ENCODE measurements around the gene TYW1B.
"Not testable (repeated sequence)": the region's sequence is repeated elsewhere in the genome, so short reads cannot be mapped to it uniquely, and the experiment has no call there.

The TYW1B gene

DNA sequence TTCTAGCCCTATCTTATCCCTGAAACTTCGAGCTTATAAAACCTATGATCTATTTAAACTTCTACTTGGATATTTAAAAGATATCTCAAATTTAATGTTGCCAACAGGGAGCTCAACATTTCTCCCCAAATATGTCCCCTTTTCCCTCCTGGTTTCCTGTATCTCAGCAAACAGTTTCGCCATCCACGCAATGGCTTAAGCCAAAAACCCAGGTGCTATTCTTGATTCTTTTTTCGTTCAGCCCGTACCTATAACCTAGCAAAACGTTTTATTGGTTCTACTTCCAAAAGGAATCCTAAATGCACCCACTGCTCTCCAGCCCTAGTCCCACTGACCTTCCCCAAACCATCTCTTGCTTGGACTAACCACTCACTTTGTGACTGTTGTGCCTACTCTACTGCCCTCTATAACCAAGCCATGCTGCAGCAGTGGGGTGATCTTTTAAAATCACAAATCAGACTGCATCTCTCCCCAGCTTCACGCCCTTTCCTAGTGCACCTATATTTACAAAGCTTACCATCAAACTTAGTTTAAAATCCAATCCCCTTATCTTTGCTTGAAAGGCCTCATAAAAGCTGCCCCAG, 201.5 kb downstream of the TYW1B start:
- H3K27me3 Mint-ChIP-seq (ENCODE audit: low read depth); H3K4me3 Mint-ChIP-seq; DNase-seq (ENCODE audit: low spot score); H3K36me3 Mint-ChIP-seq (ENCODE audit: low read depth); H3K4me1 Mint-ChIP-seq (ENCODE audit: low read depth); H3K9me3 Mint-ChIP-seq; H3K27ac Mint-ChIP-seq: not testable (repeated sequence)

DNA sequence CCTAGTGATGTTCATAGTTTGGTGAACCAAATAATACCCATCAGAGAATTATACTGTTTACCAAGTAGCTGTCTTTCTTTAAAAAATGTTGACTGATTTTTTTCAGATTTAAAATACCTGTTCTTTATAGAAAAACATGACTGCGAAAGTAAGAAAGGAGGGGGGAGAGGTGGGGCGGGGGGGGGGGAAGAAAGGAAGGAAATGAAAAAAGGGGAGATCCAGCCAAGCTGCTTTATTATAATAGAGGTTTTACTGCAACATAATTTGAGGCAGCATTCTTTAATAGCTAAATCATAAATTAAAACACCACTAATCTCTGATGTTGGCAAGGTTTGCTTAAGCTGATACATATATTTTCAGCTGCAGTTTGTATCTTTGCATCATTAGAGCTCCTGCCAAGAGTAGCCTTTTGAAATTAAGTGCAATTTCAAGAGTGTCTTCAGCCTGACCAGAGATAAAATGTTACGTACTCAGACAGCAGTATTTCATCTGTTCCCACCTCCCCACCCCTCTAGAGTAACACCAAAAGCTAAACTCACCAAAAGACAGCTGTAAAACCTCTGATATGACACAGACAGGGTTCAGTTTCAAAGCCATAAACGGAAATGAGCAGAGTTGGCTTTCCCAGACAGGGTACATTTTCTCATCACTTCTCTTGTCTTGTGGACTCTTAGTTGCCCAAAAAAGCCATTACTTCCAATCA, 202.1 kb downstream of the TYW1B start:
- H3K4me3 Mint-ChIP-seq; H3K27ac Mint-ChIP-seq; H3K9me3 Mint-ChIP-seq; H3K27me3 Mint-ChIP-seq (ENCODE audit: low read depth); DNase-seq (ENCODE audit: low spot score); H3K36me3 Mint-ChIP-seq (ENCODE audit: low read depth); H3K4me1 Mint-ChIP-seq (ENCODE audit: low read depth): not testable (repeated sequence)

DNA sequence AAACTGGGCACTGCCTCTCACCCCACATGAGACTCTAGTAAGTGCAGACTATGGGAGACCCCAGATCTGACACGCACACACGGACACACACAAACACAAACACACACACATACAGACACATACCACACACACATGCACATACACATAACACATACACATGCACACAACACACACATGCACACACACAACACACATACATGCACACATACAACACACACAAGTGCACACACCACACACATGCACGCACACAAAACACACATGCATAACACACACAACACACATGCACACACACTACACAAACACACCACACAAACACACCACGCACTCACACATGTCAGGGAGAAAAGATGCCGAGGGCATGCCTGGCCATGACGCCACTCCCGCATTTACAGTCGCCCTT, 205.5 kb downstream of the TYW1B start:
- DNase-seq (ENCODE audit: low spot score), result no peak
- Mint-ChIP-seq H3K36me3 (ENCODE audit: low read depth) (peaks cover 3% of the 10 kb centered on the region), H3K27me3 (ENCODE audit: low read depth) (no peaks in the 10 kb centered on the region), H3K27ac (no peak overlapping the region), H3K4me3 (no peak overlapping the region), H3K4me1 (ENCODE audit: low read depth) (peaks cover 4% of the 10 kb centered on the region), H3K9me3 (peaks cover 5% of the 10 kb centered on the region)

- not testable (repeated sequence) for H3K4me3 Mint-ChIP-seq; H3K27ac Mint-ChIP-seq; H3K4me1 Mint-ChIP-seq (ENCODE audit: low read depth); H3K36me3 Mint-ChIP-seq (ENCODE audit: low read depth); H3K9me3 Mint-ChIP-seq; DNase-seq (ENCODE audit: low spot score); H3K27me3 Mint-ChIP-seq (ENCODE audit: low read depth)
Measured at GRCh38 chr7:72621761-72622187, 206.2 kb downstream of the TYW1B start.

- not testable (repeated sequence) for H3K4me3 Mint-ChIP-seq; H3K36me3 Mint-ChIP-seq (ENCODE audit: low read depth); H3K9me3 Mint-ChIP-seq; DNase-seq (ENCODE audit: low spot score); H3K27ac Mint-ChIP-seq; H3K27me3 Mint-ChIP-seq (ENCODE audit: low read depth); H3K4me1 Mint-ChIP-seq (ENCODE audit: low read depth)
Measured at GRCh38 chr7:72620923-72621322, 207.1 kb downstream of the TYW1B start.

GRCh38 chr7:72618435-72619180, 209.4 kb downstream of the TYW1B start:
- not testable (repeated sequence) for H3K4me1 Mint-ChIP-seq (ENCODE audit: low read depth); DNase-seq (ENCODE audit: low spot score); H3K27ac Mint-ChIP-seq; H3K9me3 Mint-ChIP-seq; H3K4me3 Mint-ChIP-seq; H3K27me3 Mint-ChIP-seq (ENCODE audit: low read depth)
- peaks cover 16% of the 10 kb centered on the region for H3K36me3 Mint-ChIP-seq (ENCODE audit: low read depth)

- H3K27ac Mint-ChIP-seq; H3K4me3 Mint-ChIP-seq; H3K36me3 Mint-ChIP-seq (ENCODE audit: low read depth); DNase-seq (ENCODE audit: low spot score); H3K27me3 Mint-ChIP-seq (ENCODE audit: low read depth); H3K4me1 Mint-ChIP-seq (ENCODE audit: low read depth); H3K9me3 Mint-ChIP-seq: not testable (repeated sequence)
Measured at GRCh38 chr7:72609761-72610160, 218.2 kb downstream of the TYW1B start.

GRCh38 chr7:72607988-72608387, 220.0 kb downstream of the TYW1B start:
- H3K4me3 Mint-ChIP-seq; H3K27ac Mint-ChIP-seq; H3K36me3 Mint-ChIP-seq (ENCODE audit: low read depth); H3K27me3 Mint-ChIP-seq (ENCODE audit: low read depth); H3K4me1 Mint-ChIP-seq (ENCODE audit: low read depth); DNase-seq (ENCODE audit: low spot score); H3K9me3 Mint-ChIP-seq: not testable (repeated sequence)

GRCh38 chr7:72605863-72606431, 222.1 kb downstream of the TYW1B start:
- H3K9me3 Mint-ChIP-seq; DNase-seq (ENCODE audit: low spot score); H3K4me1 Mint-ChIP-seq (ENCODE audit: low read depth); H3K4me3 Mint-ChIP-seq; H3K27me3 Mint-ChIP-seq (ENCODE audit: low read depth); H3K27ac Mint-ChIP-seq; H3K36me3 Mint-ChIP-seq (ENCODE audit: low read depth): not testable (repeated sequence)

DNA sequence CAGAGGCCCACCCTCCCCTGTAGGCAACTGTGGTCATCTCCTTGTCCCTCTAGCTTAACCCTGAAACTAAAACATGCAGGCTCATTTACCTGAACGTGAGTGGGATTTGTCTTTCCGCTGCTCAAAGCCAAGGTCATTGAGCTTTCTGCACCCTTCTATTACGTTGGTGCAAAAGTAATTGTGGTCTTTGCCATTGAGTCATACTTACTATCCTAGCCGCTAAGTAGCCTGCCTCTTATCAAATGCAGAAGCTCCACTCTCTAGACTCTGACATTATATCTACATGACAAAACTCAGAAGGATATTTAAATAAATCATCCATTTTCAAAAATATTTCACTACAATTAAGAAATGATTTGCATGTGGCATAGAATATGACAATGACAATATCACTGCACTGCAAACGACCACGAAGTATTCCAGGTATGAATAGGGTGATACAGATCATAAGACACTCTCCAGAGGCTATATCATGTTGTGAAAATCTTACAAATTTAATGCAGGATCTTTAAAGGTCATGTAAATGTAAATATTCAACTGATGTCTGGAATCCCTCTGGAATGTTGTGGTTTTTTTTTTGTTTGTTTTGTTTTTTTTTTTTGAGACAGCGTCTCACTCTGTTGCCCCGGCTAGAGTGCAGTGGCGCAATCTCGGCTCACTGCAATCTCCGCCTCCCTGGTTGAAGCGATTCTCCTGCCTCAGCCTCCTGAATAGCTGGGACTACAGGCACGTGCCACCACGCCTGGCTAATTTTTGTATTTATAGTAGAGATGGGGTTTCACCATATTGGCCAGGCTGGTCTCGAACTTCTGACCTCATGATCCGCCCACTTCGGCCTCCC, 223.0 kb downstream of the TYW1B start:
- not testable (repeated sequence) for H3K4me1 Mint-ChIP-seq (ENCODE audit: low read depth); H3K9me3 Mint-ChIP-seq; H3K36me3 Mint-ChIP-seq (ENCODE audit: low read depth)

GRCh38 chr7:72603476-72603875, 224.5 kb downstream of the TYW1B start:
- not testable (repeated sequence) for H3K4me1 Mint-ChIP-seq (ENCODE audit: low read depth); DNase-seq (ENCODE audit: low spot score); H3K27me3 Mint-ChIP-seq (ENCODE audit: low read depth); H3K27ac Mint-ChIP-seq; H3K9me3 Mint-ChIP-seq; H3K4me3 Mint-ChIP-seq; H3K36me3 Mint-ChIP-seq (ENCODE audit: low read depth)

More for the DNA sequence above, 223.0 kb downstream of the TYW1B start:
- not testable (repeated sequence) for H3K4me3 Mint-ChIP-seq; H3K27me3 Mint-ChIP-seq (ENCODE audit: low read depth); DNase-seq (ENCODE audit: low spot score); H3K27ac Mint-ChIP-seq

DNA sequence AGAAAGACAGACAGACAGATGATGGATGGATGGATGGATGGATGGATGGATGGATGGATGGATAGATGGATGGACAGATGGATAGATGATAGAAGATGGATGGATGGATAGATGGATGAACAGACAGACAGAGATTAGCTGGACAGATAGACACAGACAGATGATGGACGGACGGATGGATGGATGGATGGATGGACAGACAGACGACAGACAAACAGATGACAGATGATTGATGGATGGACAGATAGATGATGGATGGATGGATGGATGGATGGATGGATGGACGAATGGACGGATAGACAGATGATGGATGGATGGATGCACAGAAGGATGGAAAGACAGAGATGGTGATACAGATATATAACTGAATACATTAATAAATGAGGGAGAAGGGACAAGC, 224.9 kb downstream of the TYW1B start:
- Mint-ChIP-seq H3K36me3 (ENCODE audit: low read depth) (peaks cover 4% of the 10 kb centered on the region), H3K4me1 (ENCODE audit: low read depth) (peaks cover 2% of the 10 kb centered on the region), H3K9me3 (no peaks in the 10 kb centered on the region), H3K4me3 (no peak overlapping the region), H3K27me3 (ENCODE audit: low read depth) (no peaks in the 10 kb centered on the region), H3K27ac (no peak overlapping the region)
- DNase-seq (ENCODE audit: low spot score), result no peak

GRCh38 chr7:72601683-72602082, 226.3 kb downstream of the TYW1B start:
- not testable (repeated sequence) for H3K27ac Mint-ChIP-seq; H3K27me3 Mint-ChIP-seq (ENCODE audit: low read depth); H3K4me3 Mint-ChIP-seq; H3K36me3 Mint-ChIP-seq (ENCODE audit: low read depth); H3K9me3 Mint-ChIP-seq; DNase-seq (ENCODE audit: low spot score); H3K4me1 Mint-ChIP-seq (ENCODE audit: low read depth)

GRCh38 chr7:72590023-72590422, 238.0 kb downstream of the TYW1B start:
- H3K4me3 Mint-ChIP-seq; H3K27me3 Mint-ChIP-seq (ENCODE audit: low read depth); H3K27ac Mint-ChIP-seq; DNase-seq (ENCODE audit: low spot score); H3K4me1 Mint-ChIP-seq (ENCODE audit: low read depth); H3K36me3 Mint-ChIP-seq (ENCODE audit: low read depth): not testable (repeated sequence)
- peaks cover 37% of the 10 kb centered on the region for H3K9me3 Mint-ChIP-seq

Measured in T-helper 2 cell treated with Interferon-gamma antibody and Interleukin-4, amounts not matched to agents 5 μg/mL and 100 μg/mL, for 36 hours (primary cell).